Psoas muscle (tissue), 8 donors: Measurements from ENCODE around the gene CTPS1. TPM values are rescaled to one million over a fixed set of nuclear protein-coding genes. Genes with fewer than 3 reads are reported as not detected.

ENCODE experiments used
- ATAC-seq, 4 donors: fragments of 200-7000 bp; cut with Tn5 transposase; one replicate each; pipeline ENCODE4 v1.9.1; 2020; ENCODE audit warnings: moderate library complexity in 3 of 4, mild to moderate bottlenecking in 2 of 4
- DNase-seq, 2 donors: peaks; one replicate each; pipeline ENCODE4 v3.0.0-alpha.2; 2020
- H3K27ac ChIP-seq: fragments of 200-600 bp; one replicate; pipeline ENCODE4 v1.8.0; 2022
- H3K27me3 ChIP-seq, 3 donors: fragments of 200-600 bp in 1 of 3; one replicate each; pipeline versions ENCODE4 v1.6.1 to v1.8.0; 2013 to 2022; ENCODE audit warnings: low read length in 2 of 3, mild to moderate bottlenecking in 2 of 3, moderate library complexity in 1 of 3; ENCODE audit not compliant: insufficient read depth in 3 of 3
- H3K36me3 ChIP-seq, 2 donors: fragments of 200-600 bp in 1 of 2; one replicate each; pipeline versions ENCODE4 v1.6.1 to v1.8.0; 2013 to 2022; ENCODE audit warnings: low read depth in 1 of 2, mild to moderate bottlenecking in 1 of 2, moderate library complexity in 1 of 2; ENCODE audit not compliant: insufficient read depth in 1 of 2
- H3K4me1 ChIP-seq: fragments of 200-600 bp; one replicate; pipeline ENCODE4 v1.8.0; 2022
- H3K4me3 ChIP-seq: fragments of 200-600 bp; one replicate; pipeline ENCODE4 v1.8.0; 2022; ENCODE audit warnings: mild to moderate bottlenecking
- H3K9me3 ChIP-seq: fragments of 200-600 bp; one replicate; pipeline ENCODE4 v1.8.0; 2022
- CTCF ChIP-seq: fragments of 200-600 bp; IDR thresholded peaks from one replicate; pipeline ENCODE4 v1.8.0; 2022; ENCODE audit warnings: antibody characterized with exemption
- WGBS, 3 donors: extraction: QIAGEN DNeasy Blood & Tissue Kit; methylation state at CpG; one replicate each; pipeline versions ENCODE4 v1.1.6 to v1.1.7; 2013; 5-methylcytosine and 5-hydroxymethylcytosine counted together
- intact Hi-C, 2 donors: fragments of 100-400 bp; cut with DNase I; formaldehyde crosslinking; loops; one replicate each; pipeline versions ENCODE4 v1.11.0 to v1.14.2; 2022
- polyA plus RNA-seq, 3 donors: library from polyadenylated mRNA; stranded (reverse); fragments of 200-250 nt; gene quantifications; one replicate each; pipeline ENCODE4 v1.2.3, GENCODE V29; 2013
- total RNA-seq, 4 donors: library from RNA; stranded (reverse); fragmentation: NEBNext Ultra II Directional in 2 of 4; extraction: Animal tissue kit (Norgen Biotek cat#: 25700) in 2 of 4; gene quantifications; one replicate each; pipeline versions ENCODE4 v1.2.1 to v1.2.4, GENCODE V29; 2021 to 2023
- donor health status: healthy with polysubstance abuse.
- donor health status: DM: no; HTN: no; CAD: no; lungs with moderate emphysema.
- donor health status: Bipolar disorder and iron deficiency.
- donor health status: healthy.
- donor health status: DM: yes; HTN: yes; CAD: no.
- donor health status: DM: no; HTN: no; CAD: no.
- donor health status: DM: no; HTN: no; CAD: no.
- donor health status: DM: yes; HTN: yes; CAD: no.

Gene CTPS1
- total and polyA plus RNA-seq, 7 donors: 8.0 to 43.5 (median 20.8) TPM

- no peak for DNase-seq
- peaks cover 0 to 32% of the 10 kb centered on the region in 2 donors for H3K36me3 ChIP-seq
- H3K9me3 ChIP-seq: no peaks in the 10 kb centered on the region
- intact Hi-C loops: no loop called here
- no peak for TF ChIP-seq CTCF
- no peak for ATAC-seq
- H3K4me1 ChIP-seq: no peaks in the 10 kb centered on the region
- no peak overlapping the region for H3K4me3 ChIP-seq
- no peak overlapping the region for H3K27ac ChIP-seq
- 94 to 96% (median 96%) methylated on average over 5 of the region's 5 CpGs for WGBS, 3 donors
- no peaks in the 10 kb centered on the region for H3K27me3 ChIP-seq
These were observed 77.4 kb downstream of the CTPS1 start for GRCh38 chr1:41056907-41057306.

Other genes starting within 250 kb of the CTPS1 start
- gene KCNQ4, start 195.9 kb upstream of the CTPS1 start, total RNA-seq: 1 to 10 TPM; 4.6 to 9.1 (median 6.3) TPM
- gene KCNQ4, start 195.9 kb upstream of the CTPS1 start, polyA plus RNA-seq: 1 to 10 TPM; 1.9 to 2.7 (median 2.1) TPM
- 10 to 100 TPM; 16.0 to 24.7 (median 18.6) TPM for gene CITED4, start 117.3 kb upstream of the CTPS1 start, total RNA-seq
- gene CITED4, start 117.3 kb upstream of the CTPS1 start, polyA plus RNA-seq: 10 to 100 TPM in 1 of 3 donors, 1 to 10 TPM in 2; 5.6 to 40.9 (median 6.6) TPM
- gene SLFNL1, start 42.0 kb downstream of the CTPS1 start, total RNA-seq: under 1 TPM; 0.15 to 0.23 (median 0.17) TPM
- under 1 TPM; 0.13 to 0.58 (median 0.17) TPM for gene SLFNL1, start 42.0 kb downstream of the CTPS1 start, polyA plus RNA-seq